Upper lobe of left lung (tissue), 4 donors: ENCODE measurements around the gene HOXB7.

Source experiments
- EP300 ChIP-seq, 4 donors: sonication (generic); formaldehyde crosslinking; IDR thresholded peaks; one replicate each; pipeline ENCODE4 v1.5.1; 2017; ENCODE audit warnings: antibody characterized with exemption in 4 of 4, control low read depth in 2 of 4
- POLR2A ChIP-seq, 4 donors: fragments of 450-650 bp; IDR thresholded peaks; one replicate each; pipeline ENCODE4 v1.5.1; 2016 to 2017; ENCODE audit warnings: antibody characterized with exemption in 4 of 4, mild to moderate bottlenecking in 2 of 4
- POLR2AphosphoS5 ChIP-seq, 2 donors: sonication (generic); formaldehyde crosslinking; IDR thresholded peaks; one replicate each; pipeline ENCODE4 v1.5.1; 2017; ENCODE audit warnings: antibody characterized with exemption in 2 of 2
- TF ChIP-seq, protein P1 (sequence below), 6 experiments: fragments of 450-650 bp in 4 of 6; fragments of 200-600 bp in 2 of 6; sonication (generic) in 2 of 6; IDR thresholded peaks; one replicate each; pipeline ENCODE4 v1.5.1; 2016 to 2019; ENCODE audit warnings: antibody characterized with exemption in 6 of 6

- TF ChIP-seq POLR2AphosphoS5 (IDR thresholded peaks at IDR 0.05) (no peak), POLR2A (IDR thresholded peaks at IDR 0.05) (no peak), EP300 (IDR thresholded peaks at IDR 0.05) (no peak)
- TF ChIP-seq, protein P1, sequence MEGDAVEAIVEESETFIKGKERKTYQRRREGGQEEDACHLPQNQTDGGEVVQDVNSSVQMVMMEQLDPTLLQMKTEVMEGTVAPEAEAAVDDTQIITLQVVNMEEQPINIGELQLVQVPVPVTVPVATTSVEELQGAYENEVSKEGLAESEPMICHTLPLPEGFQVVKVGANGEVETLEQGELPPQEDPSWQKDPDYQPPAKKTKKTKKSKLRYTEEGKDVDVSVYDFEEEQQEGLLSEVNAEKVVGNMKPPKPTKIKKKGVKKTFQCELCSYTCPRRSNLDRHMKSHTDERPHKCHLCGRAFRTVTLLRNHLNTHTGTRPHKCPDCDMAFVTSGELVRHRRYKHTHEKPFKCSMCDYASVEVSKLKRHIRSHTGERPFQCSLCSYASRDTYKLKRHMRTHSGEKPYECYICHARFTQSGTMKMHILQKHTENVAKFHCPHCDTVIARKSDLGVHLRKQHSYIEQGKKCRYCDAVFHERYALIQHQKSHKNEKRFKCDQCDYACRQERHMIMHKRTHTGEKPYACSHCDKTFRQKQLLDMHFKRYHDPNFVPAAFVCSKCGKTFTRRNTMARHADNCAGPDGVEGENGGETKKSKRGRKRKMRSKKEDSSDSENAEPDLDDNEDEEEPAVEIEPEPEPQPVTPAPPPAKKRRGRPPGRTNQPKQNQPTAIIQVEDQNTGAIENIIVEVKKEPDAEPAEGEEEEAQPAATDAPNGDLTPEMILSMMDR (IDR thresholded peaks at IDR 0.05) = no peak
Measured at GRCh38 chr17:48592057-48592514, 18.7 kb downstream of the HOXB7 start.
